ENCODE results near the gene TMEM235.
A peak's percentile ranks its signal among the peaks of the same experiment; 100 is the strongest.

The TMEM235 gene

GRCh38 chr17:78273813-78274212 lies 42.4 kb downstream of the TMEM235 start:
- no peak for DNase-seq

GRCh38 chr17:78275355-78275754 lies 43.9 kb downstream of the TMEM235 start:
- no peak for DNase-seq

- no peak for DNase-seq
Observed at GRCh38 chr17:78276098-78276887, 44.9 kb downstream of the TMEM235 start.

GRCh38 chr17:78278139-78278741 lies 46.8 kb downstream of the TMEM235 start:
- DNase-seq: no peak

GRCh38 chr17:78279360-78279990 lies 48.0 kb downstream of the TMEM235 start:
- DNase-seq: no peak

GRCh38 chr17:78281249-78281845 lies 49.9 kb downstream of the TMEM235 start:
- no peak for DNase-seq

- DNase-seq: no peak
Observed at GRCh38 chr17:78284146-78284545, 52.7 kb downstream of the TMEM235 start.

GRCh38 chr17:78289004-78289403 lies 57.6 kb downstream of the TMEM235 start:
- DNase-seq: no peak

GRCh38 chr17:78289802-78290363 lies 58.5 kb downstream of the TMEM235 start:
- DNase-seq: peak; percentile 79

Measured in stimulated activated CD4-positive, alpha-beta T cell treated with anti-CD3 and anti-CD28 coated beads, Interleukin-4, amount 100 ng/mL, for 24 hours (primary cell).